GM12892 (cell line): ENCODE data around the gene RNU6-9.

Source experiments
- POLR2A ChIP-seq: IDR thresholded peaks from 2 replicates; pipeline ENCODE4 v1.6.1; 2011; ENCODE audit warnings: low read depth, low read length, control low read depth
- POLR2AphosphoS5 ChIP-seq: IDR thresholded peaks from 2 replicates; pipeline ENCODE4 v1.6.1; 2011; ENCODE audit warnings: low read depth, low read length, control low read depth
- TAF1 ChIP-seq: IDR thresholded peaks from 2 replicates; pipeline ENCODE4 v1.6.1; 2011; ENCODE audit warnings: low read depth, mild to moderate bottlenecking, control low read depth, low read length, borderline replicate concordance

GRCh38 chr19:863315-863620, 30.0 kb upstream of the RNU6-9 start:
- no peak for TF ChIP-seq POLR2AphosphoS5
- no peak for TF ChIP-seq POLR2A
- TF ChIP-seq TAF1 = no peak
